MG63 (cell line): ENCODE data around the gene SPATA33. TPM values are rescaled to one million over a fixed set of nuclear protein-coding genes. Genes with fewer than 3 reads are reported as not detected.
"Not testable (repeated sequence)": the region's sequence is repeated elsewhere in the genome, so short reads cannot be mapped to it uniquely, and the experiment has no call there.

ENCODE experiments used
- DNase-seq: peaks from one replicate; pipeline ENCODE4 v3.0.0-alpha.2; 2020
- H3K27me3 ChIP-seq: fragments of 250-450 bp; sonication (Bioruptor Pico); 2 replicates; pipeline ENCODE4 v1.5.1; 2020; ENCODE audit warnings: mild to moderate bottlenecking, moderate library complexity
- H3K36me3 ChIP-seq: fragments of 250-450 bp; sonication (Bioruptor Pico); 2 replicates; pipeline ENCODE4 v1.5.1; 2020; ENCODE audit warnings: mild to moderate bottlenecking, moderate library complexity
- H3K4me3 ChIP-seq: fragments of 250-450 bp; sonication (Bioruptor Pico); 2 replicates; pipeline ENCODE4 v1.5.1; 2020; ENCODE audit warnings: mild to moderate bottlenecking, moderate library complexity
- H3K9me3 ChIP-seq: fragments of 250-450 bp; sonication (Bioruptor Pico); 2 replicates; pipeline ENCODE4 v1.5.1; 2020; ENCODE audit warnings: mild to moderate bottlenecking, moderate library complexity
- total RNA-seq: library from RNA; depleted of rRNA; stranded (reverse); fragments of >200 nt; shearing (Covaris generic); gene quantifications from 2 replicates; pipeline ENCODE4 v1.2.3, GENCODE V29; 2014; ENCODE audit warnings: low replicate concordance

SPATA33 gene
- total RNA-seq, 1 experiment from 2014 or later: 6.6 TPM

GRCh38 chr16:89621698-89622409 is 35.8 kb upstream of the SPATA33 start:
- no peak overlapping the region for H3K4me3 ChIP-seq
- H3K36me3 ChIP-seq: no peaks in the 10 kb centered on the region
- no peaks in the 10 kb centered on the region for H3K27me3 ChIP-seq
- DNase-seq: no peak
- no peaks in the 10 kb centered on the region for H3K9me3 ChIP-seq

- H3K9me3 ChIP-seq: no peaks in the 10 kb centered on the region
- DNase-seq: no peak
- H3K27me3 ChIP-seq: no peaks in the 10 kb centered on the region
- no peak overlapping the region for H3K4me3 ChIP-seq
- H3K36me3 ChIP-seq: no peaks in the 10 kb centered on the region
These were observed 34.0 kb upstream of the SPATA33 start for GRCh38 chr16:89623511-89624261.

- DNase-seq: no peak
- no peaks in the 10 kb centered on the region for H3K36me3 ChIP-seq
- H3K4me3 ChIP-seq: no peak overlapping the region
- H3K9me3 ChIP-seq: no peaks in the 10 kb centered on the region
- no peaks in the 10 kb centered on the region for H3K27me3 ChIP-seq
These were observed 32.6 kb upstream of the SPATA33 start for GRCh38 chr16:89624777-89625761.

GRCh38 chr16:89629827-89630610 is 27.6 kb upstream of the SPATA33 start:
- no peak overlapping the region for H3K4me3 ChIP-seq
- H3K9me3 ChIP-seq: no peaks in the 10 kb centered on the region
- DNase-seq: no peak
- no peaks in the 10 kb centered on the region for H3K27me3 ChIP-seq
- H3K36me3 ChIP-seq: no peaks in the 10 kb centered on the region

- peak; percentile 87 for DNase-seq
- H3K27me3 ChIP-seq: no peaks in the 10 kb centered on the region
- H3K36me3 ChIP-seq: no peaks in the 10 kb centered on the region
- 0 out of 2 replicates have a peak overlapping the region, but pooled peaks have one; percentile 3 for H3K4me3 ChIP-seq
- H3K9me3 ChIP-seq: no peaks in the 10 kb centered on the region
These were observed 24.5 kb upstream of the SPATA33 start for GRCh38 chr16:89633064-89633631.

GRCh38 chr16:89634463-89635385 is 22.9 kb upstream of the SPATA33 start:
- H3K4me3 ChIP-seq, DNase-seq, H3K27me3 ChIP-seq, H3K36me3 ChIP-seq, H3K9me3 ChIP-seq: not testable (repeated sequence)

- DNase-seq: no peak
- Histone ChIP-seq H3K9me3 (no peaks in the 10 kb centered on the region), H3K4me3 (no peak overlapping the region), H3K36me3 (no peaks in the 10 kb centered on the region), H3K27me3 (no peaks in the 10 kb centered on the region)
These were observed 21.0 kb upstream of the SPATA33 start for GRCh38 chr16:89636663-89637062.

- Histone ChIP-seq H3K36me3 (no peaks in the 10 kb centered on the region), H3K9me3 (no peaks in the 10 kb centered on the region), H3K27me3 (no peaks in the 10 kb centered on the region), H3K4me3 (no peak overlapping the region)
- no peak for DNase-seq
These were observed 20.3 kb upstream of the SPATA33 start for GRCh38 chr16:89637379-89637778.

GRCh38 chr16:89638455-89638854 is 19.2 kb upstream of the SPATA33 start:
- Histone ChIP-seq H3K4me3 (no peak overlapping the region), H3K27me3 (no peaks in the 10 kb centered on the region), H3K36me3 (no peaks in the 10 kb centered on the region), H3K9me3 (no peaks in the 10 kb centered on the region)
- DNase-seq: no peak

GRCh38 chr16:89639385-89639784 is 18.3 kb upstream of the SPATA33 start:
- Histone ChIP-seq H3K27me3 (no peaks in the 10 kb centered on the region), H3K36me3 (no peaks in the 10 kb centered on the region), H3K4me3 (no peak overlapping the region), H3K9me3 (no peaks in the 10 kb centered on the region)
- DNase-seq: no peak

GRCh38 chr16:89641458-89642119 is 16.0 kb upstream of the SPATA33 start:
- Histone ChIP-seq H3K27me3 (no peaks in the 10 kb centered on the region), H3K9me3 (no peaks in the 10 kb centered on the region), H3K4me3 (no peak overlapping the region), H3K36me3 (no peaks in the 10 kb centered on the region)
- no peak for DNase-seq

- Histone ChIP-seq H3K4me3 (no peak overlapping the region), H3K9me3 (no peaks in the 10 kb centered on the region), H3K36me3 (0 out of 2 replicates have a peak, but pooled peaks cover 2% of the 10 kb centered on the region), H3K27me3 (no peaks in the 10 kb centered on the region)
- DNase-seq: no peak
These were observed 15.1 kb upstream of the SPATA33 start for GRCh38 chr16:89642574-89642973.

- Histone ChIP-seq H3K4me3 (no peak overlapping the region), H3K9me3 (no peaks in the 10 kb centered on the region), H3K27me3 (no peaks in the 10 kb centered on the region), H3K36me3 (0 out of 2 replicates have a peak, but pooled peaks cover 2% of the 10 kb centered on the region)
- DNase-seq: no peak
These were observed 13.8 kb upstream of the SPATA33 start for GRCh38 chr16:89643769-89644300.

- DNase-seq: no peak
- no peaks in the 10 kb centered on the region for H3K9me3 ChIP-seq
- H3K36me3 ChIP-seq: 0 out of 2 replicates have a peak, but pooled peaks cover 2% of the 10 kb centered on the region
- no peaks in the 10 kb centered on the region for H3K27me3 ChIP-seq
- no peak overlapping the region for H3K4me3 ChIP-seq
These were observed 12.5 kb upstream of the SPATA33 start for GRCh38 chr16:89645122-89645521.
